Endothelial cell (in vitro differentiated cells): Measurements from ENCODE around the gene PTPN21. TPM values are rescaled to one million over a fixed set of nuclear protein-coding genes. Genes with fewer than 3 reads are reported as not detected.

ENCODE experiments used
- DNase-seq: peaks from one replicate; pipeline ENCODE4 v3.0.0; 2021; ENCODE audit warnings: low spot score
- H3K27ac Mint-ChIP-seq: one replicate; pipeline ENCODE4 v1.8.0; 2021; ENCODE audit warnings: mixed read lengths, inconsistent platforms; ENCODE audit not compliant: unreplicated experiment
- H3K27me3 Mint-ChIP-seq: one replicate; pipeline ENCODE4 v1.8.0; 2021; ENCODE audit warnings: mild to moderate bottlenecking, moderate library complexity, mixed read lengths, inconsistent platforms; ENCODE audit not compliant: unreplicated experiment
- H3K36me3 Mint-ChIP-seq: one replicate; pipeline ENCODE4 v1.8.0; 2021; ENCODE audit warnings: mild to moderate bottlenecking, low read depth, mixed read lengths, inconsistent platforms; ENCODE audit not compliant: unreplicated experiment
- H3K4me1 Mint-ChIP-seq: one replicate; pipeline ENCODE4 v1.8.0; 2021; ENCODE audit warnings: mild to moderate bottlenecking, mixed read lengths, inconsistent platforms; ENCODE audit not compliant: unreplicated experiment
- H3K4me3 Mint-ChIP-seq: one replicate; pipeline ENCODE4 v1.8.0; 2021; ENCODE audit warnings: mild to moderate bottlenecking, mixed read lengths, inconsistent platforms; ENCODE audit not compliant: unreplicated experiment
- H3K9me3 Mint-ChIP-seq: one replicate; pipeline ENCODE4 v1.8.0; 2021; ENCODE audit warnings: mixed read lengths, inconsistent platforms; ENCODE audit not compliant: unreplicated experiment
- CTCF ChIP-seq: fragments of 200-600 bp; sonication (generic); IDR thresholded peaks from one replicate; pipeline ENCODE4 v1.5.0; 2021; ENCODE audit warnings: antibody characterized with exemption; ENCODE audit not compliant: unreplicated experiment
- total RNA-seq: library from RNA; stranded (reverse); fragmentation: NEBNext Ultra II Directional; extraction: Animal tissue kit (Norgen Biotek cat#: 25700); gene quantifications from one replicate; pipeline ENCODE4 v1.2.1, GENCODE V29; 2021; ENCODE audit not compliant: unreplicated experiment

The PTPN21 gene
- total RNA-seq, 1 donor from 2014 or later, result 22.1 TPM

GRCh38 chr14:88588081-88588480 is 33.3 kb upstream of the PTPN21 start:
- TF ChIP-seq CTCF, result no peak
- Mint-ChIP-seq H3K27ac (no peak overlapping the region), H3K9me3 (no peaks in the 10 kb centered on the region), H3K4me1 (no peaks in the 10 kb centered on the region), H3K4me3 (no peak overlapping the region), H3K27me3 (peaks cover 3% of the 10 kb centered on the region), H3K36me3 (peaks cover 34% of the 10 kb centered on the region)
- DNase-seq, result no peak

GRCh38 chr14:88584451-88584850 is 29.6 kb upstream of the PTPN21 start:
- peaks cover 30% of the 10 kb centered on the region for H3K36me3 Mint-ChIP-seq

GRCh38 chr14:88576222-88576621 is 21.4 kb upstream of the PTPN21 start:
- no peak overlapping the region for H3K4me3 Mint-ChIP-seq
- DNase-seq, result no peak
- H3K27me3 Mint-ChIP-seq, result peaks cover 1% of the 10 kb centered on the region
- no peak for TF ChIP-seq CTCF
- H3K36me3 Mint-ChIP-seq, result peaks cover 39% of the 10 kb centered on the region
- H3K4me1 Mint-ChIP-seq, result no peaks in the 10 kb centered on the region
- no peak overlapping the region for H3K27ac Mint-ChIP-seq
- H3K9me3 Mint-ChIP-seq, result no peaks in the 10 kb centered on the region

More at GRCh38 chr14:88584451-88584850, 29.6 kb upstream of the PTPN21 start:
- DNase-seq, result no peak
- Mint-ChIP-seq H3K4me3 (no peak overlapping the region), H3K27me3 (no peaks in the 10 kb centered on the region), H3K27ac (no peak overlapping the region), H3K9me3 (no peaks in the 10 kb centered on the region), H3K4me1 (no peaks in the 10 kb centered on the region)
- no peak for TF ChIP-seq CTCF

GRCh38 chr14:88572117-88572516 is 17.3 kb upstream of the PTPN21 start:
- Mint-ChIP-seq H3K36me3 (peaks cover 36% of the 10 kb centered on the region), H3K27ac (no peak overlapping the region), H3K4me1 (no peaks in the 10 kb centered on the region), H3K27me3 (no peaks in the 10 kb centered on the region), H3K9me3 (no peaks in the 10 kb centered on the region), H3K4me3 (no peak overlapping the region)
- TF ChIP-seq CTCF, result no peak
- no peak for DNase-seq

GRCh38 chr14:88568196-88568595 is 13.4 kb upstream of the PTPN21 start:
- H3K27me3 Mint-ChIP-seq, result no peaks in the 10 kb centered on the region
- DNase-seq, result no peak
- H3K9me3 Mint-ChIP-seq, result no peaks in the 10 kb centered on the region
- TF ChIP-seq CTCF, result no peak
- H3K36me3 Mint-ChIP-seq, result peaks cover 26% of the 10 kb centered on the region
- no peak overlapping the region for H3K27ac Mint-ChIP-seq
- peaks cover 8% of the 10 kb centered on the region for H3K4me1 Mint-ChIP-seq
- H3K4me3 Mint-ChIP-seq, result no peak overlapping the region
